Dedifferentiated amniotic fluid mesenchymal stem cell (primary cell): ENCODE results near the gene KCNF1.
"Not testable (repeated sequence)": the region's sequence is repeated elsewhere in the genome, so short reads cannot be mapped to it uniquely, and the experiment has no call there.

Source experiments
- DNase-seq: peaks from one replicate; pipeline ENCODE4 v3.0.0-alpha.2; 2016; ENCODE audit errors: extremely low spot score

The KCNF1 gene

DNA sequence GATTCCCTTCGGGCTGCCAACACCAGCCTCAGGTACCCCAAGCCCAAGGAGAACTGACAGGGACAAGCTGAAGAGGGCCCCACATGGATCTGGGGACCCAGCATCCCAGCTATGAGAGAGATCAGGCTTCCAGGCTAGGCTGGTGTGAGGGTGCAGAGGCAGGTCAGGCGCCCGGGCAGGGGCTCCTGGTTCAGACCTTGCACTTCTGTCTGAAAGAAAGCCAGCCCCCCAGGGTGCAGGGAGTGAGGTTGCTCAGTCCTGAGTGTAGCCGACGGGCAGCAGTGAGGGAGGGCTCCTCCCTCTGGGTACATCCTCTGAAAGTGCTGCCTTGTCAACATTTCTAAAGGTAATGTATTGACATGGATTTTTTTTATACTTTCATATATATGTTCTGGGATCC, 33.1 kb downstream of the KCNF1 start:
- DNase-seq, result no peak

DNA sequence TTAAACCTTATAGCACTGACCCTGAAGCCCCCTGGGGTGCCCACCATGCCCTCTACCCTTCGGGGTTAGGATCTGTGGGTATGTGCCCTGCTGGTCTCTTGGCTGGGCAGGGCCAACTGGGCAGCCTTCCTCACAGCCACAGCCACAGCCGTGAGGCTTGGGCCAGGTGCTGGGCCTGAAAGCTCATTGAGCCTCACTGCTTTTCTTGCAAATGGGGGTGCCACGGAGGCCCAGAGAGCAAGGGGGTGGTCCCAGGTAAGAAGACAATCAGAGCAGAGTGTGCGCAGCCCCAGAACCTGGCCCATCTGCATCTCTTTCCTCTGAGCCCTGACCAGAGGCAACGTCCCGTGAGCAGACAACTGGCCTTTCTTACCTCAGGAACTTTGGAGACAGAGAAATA, 34.7 kb downstream of the KCNF1 start:
- DNase-seq, result no peak

DNA sequence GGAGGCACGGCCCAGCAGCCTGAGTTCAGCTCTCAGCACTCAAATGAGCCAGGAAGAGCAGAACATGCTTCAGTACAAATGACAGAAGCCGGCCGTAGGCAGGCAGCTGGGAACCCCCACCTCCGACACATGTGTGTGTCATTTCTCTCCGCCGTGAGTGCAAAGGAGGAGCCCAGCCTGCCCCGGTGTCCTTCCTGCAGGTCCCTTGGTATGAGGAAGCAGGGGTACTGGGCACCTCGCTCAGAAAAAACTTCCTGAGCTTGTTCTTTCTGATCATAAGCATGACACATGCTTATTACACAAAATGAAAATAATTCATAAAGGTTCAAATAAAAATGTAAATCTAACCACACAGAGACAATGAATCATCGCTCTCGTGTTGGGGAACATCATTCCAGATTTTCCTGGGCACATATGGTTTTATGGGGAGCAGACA, 35.3 kb downstream of the KCNF1 start:
- DNase-seq, result no peak

DNA sequence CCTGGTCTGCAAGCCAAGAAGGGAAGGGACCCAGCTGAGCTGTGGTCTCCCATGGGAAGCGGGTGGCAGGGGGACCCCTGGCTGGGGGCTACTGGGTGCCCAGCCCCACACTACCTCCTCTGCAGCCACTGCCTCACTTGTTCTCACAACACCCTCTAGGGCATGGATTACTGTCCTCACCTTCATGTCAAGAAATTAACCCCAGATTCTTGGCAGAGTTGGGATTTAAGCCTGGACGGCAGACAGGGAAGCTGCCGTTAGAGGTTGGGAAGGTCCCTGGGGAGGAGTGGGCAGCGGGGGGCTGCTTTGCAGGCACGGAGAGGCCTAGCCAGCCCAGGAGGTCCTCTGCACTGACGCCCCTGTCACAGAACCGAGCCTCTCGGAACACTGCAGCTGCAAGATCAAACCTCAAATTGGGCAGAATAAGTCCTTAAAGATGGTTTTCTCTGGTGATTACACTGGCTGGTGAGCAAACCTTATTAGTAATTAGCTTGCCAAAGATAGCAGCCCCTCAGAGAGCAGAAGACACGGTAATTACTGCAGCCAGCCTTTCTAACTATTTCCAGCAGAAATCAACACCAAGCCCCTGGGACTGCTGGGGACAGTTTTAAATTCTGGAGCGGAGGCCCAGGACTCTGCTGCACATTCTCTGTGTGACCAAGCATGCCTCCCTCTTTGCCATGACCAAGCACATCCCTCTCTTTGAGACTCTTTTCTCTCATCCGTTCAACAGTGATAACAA, 35.9 kb downstream of the KCNF1 start:
- no peak for DNase-seq

DNA sequence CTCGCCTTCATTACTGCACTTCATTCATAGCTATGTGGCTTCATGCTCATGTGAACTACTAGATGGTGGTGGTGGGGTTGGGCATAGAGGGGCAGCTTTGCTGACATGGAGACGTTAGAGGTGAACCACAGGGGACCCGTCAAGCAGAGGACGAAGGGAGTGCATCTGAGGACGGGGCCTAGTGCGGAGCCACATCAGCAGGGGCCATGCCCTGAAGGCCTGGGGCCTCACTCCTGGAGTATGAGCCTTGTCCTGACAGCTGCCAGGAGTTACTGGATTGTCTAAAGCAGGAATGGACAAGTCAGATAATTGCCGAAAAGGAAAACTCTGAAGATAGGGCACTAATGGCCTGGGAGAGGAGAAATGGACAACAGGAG, 36.4 kb downstream of the KCNF1 start:
- DNase-seq, result no peak

DNA sequence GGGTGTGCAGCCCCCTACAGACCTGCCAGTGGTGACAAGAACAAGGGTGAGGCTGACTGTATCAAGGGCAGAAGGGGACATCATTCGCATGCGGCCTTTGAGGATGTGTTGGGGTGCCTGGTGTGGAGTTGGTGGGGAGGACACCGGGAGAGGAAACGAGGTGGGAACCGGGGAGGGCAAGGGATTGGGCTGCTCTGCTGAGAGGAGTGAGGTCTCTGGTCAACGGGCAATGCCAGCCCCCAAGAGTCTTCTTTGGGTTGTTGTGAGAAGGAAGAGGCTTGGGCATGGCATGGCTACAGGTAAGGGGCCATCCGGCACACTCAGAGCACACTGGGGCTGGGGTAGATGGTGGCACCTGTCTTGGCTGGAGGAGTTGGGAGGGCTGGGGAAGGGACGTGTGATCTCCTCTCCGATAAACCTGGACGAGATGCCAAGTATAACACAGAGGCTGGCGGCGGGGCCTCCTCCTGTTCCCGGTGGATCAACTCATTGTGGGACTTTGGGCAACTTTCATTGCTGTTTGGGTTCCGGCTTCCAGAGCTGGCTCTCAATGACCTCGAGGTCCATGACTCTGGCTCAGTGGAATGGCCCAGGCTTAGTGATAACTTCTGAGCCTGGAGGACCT, 37.0 kb downstream of the KCNF1 start:
- no peak for DNase-seq

DNA sequence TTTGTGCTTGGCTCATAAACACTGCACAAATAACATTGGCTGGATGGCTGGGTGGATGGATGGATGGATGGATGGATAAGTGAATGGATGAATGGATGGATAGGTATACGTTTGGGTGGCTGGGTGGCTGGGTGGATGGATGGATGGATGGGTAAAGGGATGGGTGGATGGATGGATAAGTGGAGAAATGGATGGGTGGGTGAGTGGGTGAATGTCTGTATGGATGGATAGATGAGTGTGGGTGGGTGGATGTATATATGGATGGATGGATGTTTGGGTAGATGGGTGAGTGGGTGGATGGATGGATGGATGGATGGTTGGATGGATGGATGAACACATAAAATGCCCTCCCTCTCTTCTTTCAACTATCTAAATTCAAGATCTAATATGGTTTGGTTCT, 38.1 kb downstream of the KCNF1 start:
- DNase-seq, result no peak

DNA sequence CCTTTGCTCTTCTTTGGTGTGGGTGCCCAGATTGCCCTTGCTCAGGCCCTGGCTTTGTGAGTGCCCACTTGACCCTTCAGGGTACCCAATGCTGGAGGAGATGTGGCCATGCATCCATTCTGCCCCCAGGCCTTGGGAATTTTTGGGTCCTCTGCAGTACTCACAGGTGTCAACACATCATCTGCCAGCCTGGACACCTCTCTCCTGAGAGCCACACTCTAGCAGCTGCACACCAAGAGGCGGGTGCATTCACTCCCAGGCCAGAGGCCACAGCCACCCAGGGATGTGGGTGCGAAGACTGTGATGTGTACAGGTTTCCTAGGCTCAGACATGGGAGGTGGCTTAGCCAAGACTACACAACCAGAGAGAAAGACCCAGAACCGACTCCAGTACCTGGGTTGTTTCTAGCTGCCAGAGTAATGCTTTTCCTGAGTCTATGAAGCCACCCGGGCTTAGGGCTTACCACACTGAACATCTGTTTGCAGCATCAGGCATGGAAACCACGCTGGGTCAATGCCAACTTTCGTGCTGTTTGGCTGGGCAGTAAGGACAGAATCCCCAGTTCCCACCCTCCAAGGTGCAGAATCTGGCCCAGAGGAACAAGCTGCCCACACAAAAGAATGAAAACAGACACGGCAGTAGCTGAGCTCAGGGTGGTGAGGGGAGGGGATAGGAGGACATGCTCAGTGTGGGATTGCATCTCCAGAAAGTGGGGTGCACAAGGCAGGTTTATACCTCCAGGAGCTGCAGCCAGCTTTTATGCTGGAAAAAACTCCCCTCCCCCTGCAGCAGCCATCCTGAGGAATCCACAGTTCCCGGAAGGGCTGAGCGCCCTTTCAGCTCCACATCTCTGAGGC, 40.1 kb downstream of the KCNF1 start:
- no peak for DNase-seq

DNA sequence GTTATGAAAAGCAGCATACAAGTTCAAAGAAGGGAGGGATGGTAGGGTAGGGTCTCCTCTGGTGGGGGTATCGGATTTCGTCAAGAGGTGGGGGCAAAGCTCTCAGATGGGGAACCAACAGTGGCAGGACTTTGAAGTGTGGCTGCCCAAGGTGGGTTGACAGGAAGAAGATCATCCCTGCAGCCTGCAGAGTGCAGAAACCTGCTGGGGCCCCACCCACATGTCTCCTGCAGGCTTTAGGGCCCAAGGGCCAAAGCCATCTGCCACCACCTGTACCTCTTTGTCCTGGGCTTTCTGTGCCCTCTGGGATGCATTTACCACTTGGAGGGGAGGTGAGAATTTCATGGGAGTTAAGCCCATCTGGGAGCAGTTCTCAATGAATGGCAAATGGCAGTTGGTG, 42.7 kb downstream of the KCNF1 start:
- no peak for DNase-seq

DNA sequence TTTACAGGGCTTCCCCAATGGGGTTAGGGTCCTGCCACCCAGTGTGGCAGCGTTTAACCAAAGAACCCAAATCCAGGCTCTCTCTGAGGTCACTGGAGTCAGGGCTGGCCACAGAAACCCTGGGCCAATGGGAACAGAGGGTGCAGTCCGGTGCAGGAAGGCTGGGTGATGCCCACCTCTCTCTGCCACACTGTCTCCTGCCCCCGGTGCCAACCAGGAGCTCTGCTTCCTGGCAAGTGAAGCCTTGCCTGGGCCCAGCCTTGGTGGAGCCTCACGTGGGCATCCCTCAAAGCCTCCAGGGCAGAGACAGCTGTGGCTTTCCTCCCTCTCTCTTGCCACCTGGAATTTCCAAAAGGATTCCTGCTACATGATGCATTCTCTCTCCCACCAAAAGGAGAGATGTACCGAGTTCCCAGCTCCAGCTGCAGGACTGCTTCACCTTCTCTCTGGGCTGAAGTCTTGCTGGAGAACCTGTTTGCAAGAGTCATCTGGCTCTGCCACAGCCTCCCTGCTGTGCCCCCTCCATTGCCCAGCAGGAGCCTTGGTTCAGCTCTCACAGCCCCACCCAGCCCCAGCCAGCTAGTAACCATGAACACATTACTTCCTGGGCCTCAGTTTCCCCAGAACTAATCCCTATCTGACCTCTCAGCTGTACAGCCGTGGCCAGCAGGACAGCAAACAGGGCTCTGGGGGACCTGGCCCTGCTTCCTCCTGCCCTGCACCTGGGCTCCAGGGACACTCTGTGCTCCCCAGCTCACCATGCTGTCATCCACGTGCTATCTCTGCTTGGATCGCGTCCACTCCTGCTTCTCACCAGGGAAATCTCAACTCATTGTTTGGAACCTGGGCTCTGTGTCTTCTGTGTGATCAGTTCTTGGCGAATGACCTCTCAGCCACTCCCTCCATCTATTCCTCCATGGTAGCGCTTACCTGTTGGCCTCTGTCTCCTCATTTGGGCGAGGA, 43.4 kb downstream of the KCNF1 start:
- no peak for DNase-seq

DNA sequence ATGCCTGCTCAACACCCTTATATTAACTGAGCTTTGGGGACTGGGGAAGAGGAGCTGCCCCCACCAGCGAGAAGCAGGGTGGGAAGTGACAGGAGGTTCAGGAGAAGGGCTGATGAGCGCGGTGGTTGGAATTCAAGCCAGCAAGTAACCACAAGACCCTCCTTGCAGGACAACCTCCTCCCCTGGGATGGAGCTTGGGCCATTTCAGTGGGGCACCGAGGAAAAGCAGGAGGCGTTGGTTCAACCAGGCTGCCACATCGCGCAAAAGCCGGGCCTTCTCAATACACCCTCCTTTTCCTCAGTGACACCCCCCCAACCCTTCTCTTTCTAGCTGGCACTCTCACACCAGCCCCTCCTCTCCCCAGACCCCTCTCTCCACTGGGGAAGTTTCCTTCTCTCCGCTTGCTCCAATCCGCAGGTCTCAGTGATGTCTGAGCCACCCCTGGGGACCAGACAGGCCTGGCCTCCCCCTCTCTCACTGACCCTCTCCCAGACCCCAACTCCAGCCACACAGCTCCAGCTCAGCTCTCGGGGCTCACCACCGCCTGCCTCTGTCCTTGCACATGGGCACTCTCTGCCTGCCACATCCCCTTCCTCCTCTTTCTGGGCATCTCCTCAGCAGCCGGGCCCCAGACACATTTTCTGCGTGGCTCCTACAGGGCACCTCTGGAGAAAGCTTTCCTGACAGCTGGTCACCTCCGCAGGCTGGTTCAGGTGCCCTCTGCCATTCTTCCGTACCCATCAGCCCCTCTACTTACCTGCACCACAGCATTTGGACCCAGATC, 44.5 kb downstream of the KCNF1 start:
- no peak for DNase-seq

DNA sequence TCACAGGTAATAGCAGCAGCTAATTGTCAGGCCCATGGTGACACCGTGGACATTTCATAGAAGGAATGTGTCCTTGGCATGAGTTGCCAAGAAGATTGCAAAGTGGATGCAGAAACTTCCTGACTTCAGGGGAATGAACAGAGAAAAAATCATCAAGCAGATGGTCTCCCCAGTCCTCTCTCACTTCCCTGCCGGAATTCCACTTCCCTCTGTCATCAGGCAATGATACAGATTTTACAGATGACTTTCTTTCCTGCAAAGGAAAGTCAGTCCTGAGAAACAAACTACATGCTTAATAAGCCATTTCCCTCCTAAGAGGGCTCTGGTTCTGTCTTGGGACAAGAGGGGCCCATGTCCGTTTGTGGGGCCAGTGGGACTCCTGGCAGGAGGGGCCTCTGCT, 45.7 kb downstream of the KCNF1 start:
- DNase-seq, result no peak

DNA sequence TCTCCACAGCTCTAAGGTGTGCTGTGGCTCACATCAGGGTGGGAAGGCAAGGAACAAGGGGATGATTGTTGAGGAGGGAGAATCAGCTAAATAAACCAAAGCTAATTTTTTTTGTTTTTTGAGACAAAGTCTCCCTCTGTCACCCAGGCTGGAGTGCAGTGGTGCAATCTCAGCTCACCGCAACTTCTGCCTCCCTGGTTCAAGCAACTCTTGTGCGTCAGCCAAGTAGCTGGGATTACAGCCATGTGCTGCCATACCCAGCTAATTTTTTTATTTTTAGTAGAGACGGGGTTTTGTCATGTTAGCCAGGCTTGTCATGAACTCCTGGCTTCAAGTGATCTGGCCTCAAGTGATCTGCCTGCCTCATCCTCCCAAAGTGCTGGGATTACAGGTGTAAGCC, 46.7 kb downstream of the KCNF1 start:
- not testable (repeated sequence) for DNase-seq

DNA sequence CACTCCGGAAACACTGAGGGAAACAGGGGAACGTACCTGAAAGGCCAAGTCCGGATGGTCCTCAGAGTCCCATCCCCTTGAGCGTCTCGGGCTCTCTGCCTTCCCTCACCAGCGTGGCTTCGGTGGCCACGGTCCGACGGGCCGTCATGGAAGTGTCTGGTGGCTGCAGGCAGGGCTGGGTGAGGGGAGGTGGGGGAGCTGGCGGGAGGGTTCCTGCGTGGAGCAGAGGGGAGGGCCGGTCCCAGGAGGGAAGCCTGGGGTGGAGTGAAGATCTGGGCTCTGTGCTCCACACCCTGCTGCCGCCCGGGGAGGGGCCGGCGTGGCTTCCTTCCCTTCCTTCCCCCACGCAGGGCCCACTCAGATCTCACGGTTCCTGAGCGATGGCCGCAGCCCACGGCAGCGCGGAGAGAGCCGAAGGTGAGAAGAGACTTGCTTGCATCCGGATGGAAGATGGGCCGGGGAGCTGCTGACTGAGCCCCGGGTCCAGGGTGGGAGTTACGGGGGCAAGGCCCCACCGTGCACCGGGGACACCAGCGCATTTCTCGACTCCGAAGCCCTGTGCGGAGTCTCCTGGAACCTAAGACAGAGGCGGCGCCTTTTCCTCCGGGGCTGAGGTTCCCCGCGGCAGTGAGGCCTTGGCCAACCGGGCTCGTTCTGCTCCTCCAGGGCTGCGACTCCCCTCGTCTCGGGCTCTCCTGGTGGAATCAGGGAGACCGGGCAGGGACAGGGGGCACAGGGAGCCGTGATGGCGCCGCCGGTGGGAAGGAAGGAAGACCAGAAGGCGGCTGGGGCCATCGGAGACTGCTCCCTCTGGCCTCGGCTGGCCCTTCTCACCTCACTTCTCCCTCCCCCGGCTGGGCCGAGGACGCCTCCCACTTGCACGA, 49.1 kb downstream of the KCNF1 start:
- no peak for DNase-seq

DNA sequence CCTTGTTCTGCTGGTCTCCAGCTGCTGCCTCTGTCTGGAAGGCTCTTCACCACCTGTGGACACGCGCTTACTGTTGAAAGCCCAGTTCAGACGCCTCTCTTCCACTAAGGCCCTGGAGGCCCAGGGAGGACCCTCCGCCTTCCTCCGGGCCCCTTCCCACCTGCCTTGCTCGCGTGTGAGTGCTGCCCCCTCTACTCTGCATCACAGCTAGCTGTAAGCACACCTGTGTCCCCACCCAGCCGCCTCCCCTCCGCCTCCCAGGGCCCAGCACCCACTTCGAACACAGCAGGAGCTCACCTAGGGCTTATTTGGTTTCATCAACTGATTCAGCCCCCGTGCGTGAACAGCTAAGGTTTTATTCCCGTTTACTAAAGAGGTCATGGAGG, 49.7 kb downstream of the KCNF1 start:
- no peak for DNase-seq

DNA sequence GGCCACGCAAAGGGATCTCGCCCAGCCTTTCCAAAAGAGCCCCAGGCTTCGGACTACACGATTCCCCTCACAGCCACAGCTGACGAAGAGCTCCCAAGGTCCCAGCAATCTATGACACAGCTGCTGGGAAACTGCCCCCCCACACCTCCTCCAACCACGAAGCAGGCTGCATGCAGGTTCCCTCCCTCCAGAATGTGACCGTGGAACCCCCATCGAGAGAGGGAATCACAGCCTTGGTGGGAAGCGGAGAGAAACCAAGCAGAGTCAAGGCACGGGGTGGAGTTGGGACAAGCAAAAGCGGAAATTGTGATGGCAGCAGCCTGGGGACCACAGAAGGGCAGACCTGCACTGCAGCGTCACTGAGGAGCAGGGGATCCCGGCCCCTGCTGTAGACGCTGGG, 50.3 kb downstream of the KCNF1 start:
- no peak for DNase-seq

DNA sequence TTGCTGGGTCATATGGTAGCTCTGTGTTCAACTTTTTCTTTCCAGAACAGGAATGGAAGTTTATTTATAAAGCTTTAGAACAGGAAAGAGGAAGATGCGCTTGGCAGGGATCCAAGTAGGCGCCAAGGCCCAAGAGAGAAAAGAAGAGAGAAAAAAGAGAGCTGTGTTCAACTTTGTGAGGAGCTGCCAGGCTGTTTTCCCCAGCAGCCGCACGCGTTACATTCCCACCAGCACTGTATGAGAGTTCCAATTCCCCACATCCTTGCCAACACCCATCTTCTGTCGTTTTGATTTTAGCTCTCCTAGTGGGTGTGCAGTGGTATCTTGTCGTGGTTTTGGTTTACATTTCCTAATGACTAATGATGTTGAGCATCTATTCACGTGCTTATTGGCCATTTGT, 51.4 kb downstream of the KCNF1 start:
- no peak for DNase-seq
